ENCODE results near the gene BSND. TPM values are rescaled to one million over a fixed set of nuclear protein-coding genes. Genes with fewer than 3 reads are reported as not detected.

The BSND gene
- polyA plus RNA-seq, 3 donors = 4.0 to 4.5 (median 4.5) TPM

DNA sequence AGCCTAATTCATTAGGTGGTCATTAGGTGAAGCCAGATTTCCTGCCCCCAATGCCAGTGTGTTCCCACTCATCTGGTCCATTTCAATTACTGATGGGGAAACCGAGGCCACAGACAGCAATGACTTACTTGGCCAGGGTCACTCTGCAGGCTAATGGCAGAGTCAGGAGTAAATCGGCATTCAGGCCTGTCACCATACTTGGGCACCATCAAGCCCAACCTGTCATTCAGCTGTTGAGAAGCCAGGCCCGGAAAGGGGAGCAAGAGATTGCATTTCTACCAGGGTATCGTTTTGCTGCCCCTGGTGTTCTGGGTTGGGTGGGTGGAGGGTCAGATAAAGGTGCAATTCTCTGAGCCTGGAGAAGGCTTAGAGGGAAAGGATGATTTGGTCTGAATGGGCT, 26.3 kb upstream of the BSND start:
- no peak for DNase-seq

DNA sequence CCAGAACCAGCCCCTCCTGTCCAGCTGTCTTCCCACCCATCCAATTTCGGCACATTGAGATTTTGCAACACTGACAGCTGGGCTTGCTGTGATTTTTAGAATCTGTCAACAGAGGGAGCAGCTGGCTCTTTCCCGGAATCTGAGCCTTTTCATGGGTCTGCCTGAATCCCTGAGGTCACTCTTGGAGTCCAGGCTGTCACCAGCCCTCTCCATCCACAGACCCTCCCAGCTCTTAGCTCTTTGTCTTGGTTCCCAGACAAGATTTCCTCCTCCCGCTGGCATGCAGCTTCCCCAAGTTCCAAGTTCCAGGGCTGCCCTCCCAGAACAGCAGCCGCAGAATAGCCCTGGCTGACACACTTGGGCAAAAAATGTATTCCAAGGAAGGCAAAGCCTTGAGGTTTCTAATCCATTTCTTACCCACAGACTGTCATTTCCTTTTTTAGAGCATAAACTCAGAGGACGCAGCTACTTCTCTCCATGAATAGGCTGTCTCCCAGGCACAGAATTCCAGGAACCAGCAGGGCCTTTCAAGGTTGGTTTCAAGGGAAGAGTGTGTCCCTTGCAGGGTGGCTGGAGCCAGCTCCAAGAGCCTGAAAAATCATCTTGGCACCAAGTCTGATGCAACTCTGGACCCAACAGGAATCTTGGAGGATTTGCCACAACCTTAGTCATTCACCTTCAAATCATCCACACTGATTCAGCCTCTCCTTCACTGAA, 25.4 kb upstream of the BSND start:
- no peak for DNase-seq

DNA sequence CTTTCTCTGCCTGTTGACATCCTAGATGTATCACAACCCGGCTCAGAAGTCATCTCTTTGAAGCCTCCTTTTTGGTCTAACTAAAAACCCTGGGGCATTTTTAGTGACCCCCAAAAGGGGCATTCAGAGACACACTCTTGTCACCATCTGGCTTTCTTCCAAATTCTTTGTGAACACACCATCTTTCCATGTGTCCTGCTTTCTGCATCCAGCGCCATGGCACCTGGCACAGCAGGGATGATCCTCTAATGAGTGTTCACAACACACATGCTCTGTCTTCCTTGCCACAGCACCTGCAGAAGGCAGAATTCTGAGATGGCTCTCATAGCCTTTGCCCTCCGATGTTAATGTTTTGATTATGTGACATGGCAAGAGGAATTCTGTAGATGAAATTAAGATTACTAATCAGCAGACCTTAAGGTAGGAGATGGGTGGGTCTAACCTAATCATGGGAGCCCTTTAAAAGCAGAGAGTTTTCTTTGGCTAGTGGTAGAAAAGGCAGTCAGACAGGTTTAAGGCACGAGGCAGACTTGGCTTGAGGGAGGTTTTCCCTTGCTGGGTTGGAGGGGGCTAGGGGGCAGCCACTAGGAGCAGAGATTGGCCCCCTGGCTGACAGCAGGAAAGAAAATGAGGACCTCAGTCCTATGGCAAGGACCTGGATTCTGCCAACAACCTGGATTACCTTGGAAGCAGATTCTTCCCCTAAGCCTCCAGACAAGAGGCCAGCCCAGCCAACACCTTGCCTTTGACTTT, 23.2 kb upstream of the BSND start:
- no peak for DNase-seq

DNA sequence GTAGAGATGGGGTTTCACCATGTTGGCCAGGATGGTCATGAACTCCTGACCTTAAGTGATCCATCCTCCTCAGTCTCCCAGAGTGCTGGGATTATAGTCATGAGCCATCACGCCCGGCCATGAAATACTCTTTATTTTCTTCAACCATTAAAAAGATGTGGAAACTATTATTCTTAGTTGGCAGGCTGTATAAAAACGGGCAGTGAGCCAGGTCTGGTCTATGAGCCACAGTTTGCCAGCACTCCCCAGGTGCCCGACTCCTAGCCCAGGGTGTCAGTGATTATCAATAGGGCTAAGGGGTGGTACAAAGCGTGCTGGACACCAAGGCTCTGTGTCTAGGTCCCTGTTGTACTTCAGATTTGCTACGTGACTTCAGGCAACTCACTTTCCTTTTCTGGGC, 22.0 kb upstream of the BSND start:
- DNase-seq = no peak

DNA sequence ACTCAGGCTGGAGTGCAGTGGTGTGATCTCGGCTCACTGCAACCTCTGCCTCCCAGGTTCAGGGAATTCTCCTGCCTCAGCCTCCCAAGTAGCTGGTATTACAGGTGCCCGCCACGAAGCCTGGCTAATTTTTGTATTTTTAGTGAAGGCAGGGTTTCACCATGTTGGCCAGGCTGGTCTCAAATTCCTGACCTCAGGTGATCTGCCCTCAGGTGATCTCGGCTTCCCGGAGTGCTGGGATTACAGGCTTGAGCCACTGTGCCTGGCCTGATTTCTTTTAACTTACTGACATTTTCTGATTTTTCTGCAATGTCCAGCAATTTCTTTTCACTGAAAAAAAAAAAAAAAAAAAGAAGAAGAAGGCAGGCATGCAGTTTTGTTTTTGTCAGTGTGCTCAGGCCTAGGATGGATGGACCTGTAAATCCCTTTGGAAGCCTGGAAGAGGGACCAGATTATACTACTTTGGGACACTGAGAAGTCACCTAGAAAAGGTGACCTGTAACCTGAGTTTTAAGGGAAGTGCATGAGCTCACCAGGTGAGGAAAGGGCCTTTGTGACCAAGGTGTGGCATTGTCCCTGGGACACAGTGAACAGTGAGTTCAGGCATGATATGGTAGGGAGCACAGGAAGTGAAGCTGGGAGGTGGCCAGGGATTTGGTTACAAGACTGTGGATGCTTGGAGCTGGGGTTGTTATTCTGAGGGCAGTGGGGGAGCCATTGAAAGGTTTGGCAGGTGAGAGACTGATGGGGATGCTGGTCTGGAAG, 21.0 kb upstream of the BSND start:
- DNase-seq = no peak

DNA sequence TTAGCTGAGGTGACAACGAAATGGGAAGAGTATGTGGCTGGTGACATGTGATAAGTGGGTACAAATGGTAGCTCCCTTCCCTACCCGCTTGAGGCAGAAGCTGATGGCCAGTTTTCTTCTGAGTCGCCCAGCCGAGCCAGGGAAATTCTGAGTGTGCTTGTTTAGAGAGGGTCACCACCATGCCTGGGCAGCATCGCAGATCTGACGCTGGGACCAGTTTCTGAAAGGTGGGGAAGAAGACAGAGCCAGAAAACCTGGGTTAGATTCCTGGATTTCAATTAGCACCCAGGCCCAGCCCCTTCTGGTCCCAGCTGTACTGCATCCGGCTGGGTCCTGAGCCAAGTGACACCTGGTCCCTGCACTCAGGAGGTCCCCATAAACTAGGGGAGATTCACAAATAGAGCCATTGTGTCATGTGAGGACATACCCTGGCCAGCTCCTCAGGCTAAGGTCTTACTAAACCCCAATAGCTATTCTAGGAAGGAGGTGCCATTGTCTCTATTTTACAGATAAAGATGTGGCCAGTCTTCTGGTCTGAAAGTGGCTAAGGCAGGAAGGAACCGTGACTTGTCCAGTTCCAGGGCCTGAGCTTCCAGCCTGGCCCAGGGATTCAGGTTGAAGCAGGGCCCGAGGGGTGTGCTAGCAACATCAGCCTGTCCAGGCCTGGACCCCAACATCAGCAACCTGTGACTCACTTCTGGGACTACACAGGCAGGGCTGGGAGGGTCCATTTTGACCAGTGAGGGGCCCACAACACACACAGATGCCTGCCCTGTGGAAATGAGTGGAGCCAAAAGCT, 20.0 kb upstream of the BSND start:
- DNase-seq = no peak

DNA sequence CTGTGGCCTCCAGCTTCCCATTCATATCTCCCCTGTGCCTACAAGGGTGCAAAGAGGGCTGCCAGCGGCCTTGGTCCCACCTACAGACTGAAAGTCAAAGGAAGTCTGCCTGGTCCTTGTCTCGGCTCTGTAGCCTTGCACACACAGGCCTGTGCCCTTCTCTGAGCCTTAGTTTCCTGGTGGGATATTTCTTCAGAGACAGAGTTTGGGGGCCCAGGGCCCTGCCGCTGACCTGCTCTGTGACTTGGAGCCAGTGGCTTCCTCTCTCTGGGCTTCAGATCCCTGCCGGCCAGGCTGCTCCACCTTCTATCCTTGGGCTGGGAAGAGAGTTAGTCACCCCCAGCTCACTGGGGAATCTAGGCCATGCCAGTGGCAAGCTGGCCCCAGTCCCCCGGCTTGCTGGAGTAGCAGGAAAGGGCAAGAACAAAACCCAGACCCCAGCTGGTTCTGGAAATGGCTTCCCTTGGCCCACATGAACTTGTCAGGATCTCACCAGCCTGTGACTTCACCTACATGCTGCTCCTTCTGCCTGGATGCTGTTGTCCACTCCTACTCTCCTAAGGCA, 19.3 kb upstream of the BSND start:
- no peak for DNase-seq

DNA sequence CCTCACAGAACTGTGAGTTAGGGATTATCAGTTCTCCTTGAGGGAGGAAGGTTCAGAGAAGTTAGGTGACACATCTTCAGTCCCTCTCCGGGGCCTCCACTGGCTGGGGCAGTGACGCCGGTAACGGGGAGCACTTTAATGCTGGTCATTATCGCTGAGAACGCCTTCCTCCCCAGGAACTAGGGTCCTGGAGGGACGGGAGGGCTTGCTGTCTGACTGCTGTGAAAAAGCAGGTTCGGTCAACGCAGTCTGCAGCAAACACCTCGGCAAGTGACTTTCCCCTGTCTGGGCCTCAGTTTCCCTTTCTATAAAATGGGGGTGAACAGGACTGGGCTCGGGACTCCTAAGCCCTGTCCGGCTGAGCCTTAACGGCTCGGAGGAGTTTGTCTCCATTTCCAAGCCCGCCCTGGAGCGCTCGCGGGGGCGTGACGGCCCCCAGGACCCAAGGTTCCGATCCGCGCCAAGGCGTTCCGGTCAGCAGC, 18.6 kb upstream of the BSND start:
- no peak for DNase-seq

DNA sequence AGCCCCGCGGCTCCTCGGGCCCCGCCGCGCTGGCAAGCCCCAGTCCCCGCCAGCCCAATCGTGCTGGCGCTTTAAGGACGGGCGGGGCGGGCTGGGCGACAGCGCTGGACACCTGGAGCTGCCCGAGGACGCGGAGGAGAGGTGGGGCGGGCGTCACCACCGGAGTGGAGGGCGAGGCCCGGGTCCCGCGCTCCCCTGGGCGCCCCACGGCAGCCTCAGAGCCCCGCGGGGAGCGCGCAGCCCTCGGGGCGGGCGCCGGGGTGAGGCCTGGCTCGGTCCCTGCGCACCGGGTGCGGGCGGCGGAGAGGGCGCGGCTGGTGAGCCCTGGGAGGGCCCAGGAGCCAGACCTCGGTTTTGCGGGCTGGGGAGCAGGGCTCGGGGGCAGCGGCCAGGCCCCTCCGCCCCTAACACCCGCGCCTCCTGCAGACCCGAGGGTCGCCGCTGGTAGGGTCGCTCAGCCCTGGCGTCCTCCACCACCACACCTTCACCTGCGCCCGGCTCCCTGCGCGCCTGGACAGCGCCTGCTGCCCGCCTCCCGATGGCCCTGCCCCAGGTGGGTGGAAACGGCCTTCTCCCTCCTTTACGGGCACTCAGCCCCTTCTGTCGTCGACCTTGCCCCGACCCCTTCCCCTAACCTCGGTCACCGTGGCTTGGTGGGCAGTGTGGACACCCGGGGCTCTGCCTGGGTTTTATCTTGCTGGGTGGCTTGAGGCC, 18.0 kb upstream of the BSND start, which contains the start of gene TMEM61:
TSS of gene TMEM61 (plus strand) at position 101 of the 714 bp plus-strand sequence. CDS start at position 539, 438 bp downstream.
- DNase-seq = no peak

DNA sequence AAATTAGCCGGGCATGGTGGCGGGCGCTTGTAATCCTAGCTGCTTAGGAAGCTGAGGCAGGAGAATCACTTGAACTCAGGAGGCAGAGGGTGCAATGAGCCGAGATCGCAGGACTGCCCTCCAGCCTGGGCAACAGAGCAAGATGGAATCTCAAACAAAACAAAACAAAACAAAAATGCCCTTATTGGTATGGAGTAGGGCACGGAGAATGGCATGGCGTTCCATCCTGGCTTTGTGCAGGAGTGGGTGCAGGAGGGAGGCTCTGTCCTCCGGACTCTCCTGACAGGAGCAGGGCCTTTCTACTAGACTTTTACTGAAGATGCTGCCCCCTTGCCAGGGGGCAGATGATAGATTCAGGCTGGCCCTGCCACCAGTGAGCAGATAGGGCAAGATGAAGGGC, 17.3 kb upstream of the BSND start:
- DNase-seq = no peak

DNA sequence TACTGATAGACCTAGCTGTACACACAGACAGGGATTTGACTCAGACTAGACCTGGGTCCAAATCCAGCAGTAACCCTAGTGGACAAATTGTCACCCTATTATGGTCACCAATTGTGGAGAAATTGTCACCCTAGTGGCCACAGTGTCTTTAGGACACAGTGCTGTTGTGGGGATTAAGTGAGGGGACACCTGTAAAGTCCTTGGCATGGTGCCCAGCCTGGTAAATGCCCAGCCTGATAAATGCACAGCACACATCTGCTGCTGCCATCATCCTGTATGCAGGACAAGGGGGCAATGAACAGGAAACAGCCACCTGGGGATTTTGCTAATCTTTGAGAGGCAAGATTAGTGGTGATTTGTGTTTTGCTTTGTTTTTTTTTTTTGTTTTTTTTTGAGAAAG, 16.0 kb upstream of the BSND start:
- no peak for DNase-seq

DNA sequence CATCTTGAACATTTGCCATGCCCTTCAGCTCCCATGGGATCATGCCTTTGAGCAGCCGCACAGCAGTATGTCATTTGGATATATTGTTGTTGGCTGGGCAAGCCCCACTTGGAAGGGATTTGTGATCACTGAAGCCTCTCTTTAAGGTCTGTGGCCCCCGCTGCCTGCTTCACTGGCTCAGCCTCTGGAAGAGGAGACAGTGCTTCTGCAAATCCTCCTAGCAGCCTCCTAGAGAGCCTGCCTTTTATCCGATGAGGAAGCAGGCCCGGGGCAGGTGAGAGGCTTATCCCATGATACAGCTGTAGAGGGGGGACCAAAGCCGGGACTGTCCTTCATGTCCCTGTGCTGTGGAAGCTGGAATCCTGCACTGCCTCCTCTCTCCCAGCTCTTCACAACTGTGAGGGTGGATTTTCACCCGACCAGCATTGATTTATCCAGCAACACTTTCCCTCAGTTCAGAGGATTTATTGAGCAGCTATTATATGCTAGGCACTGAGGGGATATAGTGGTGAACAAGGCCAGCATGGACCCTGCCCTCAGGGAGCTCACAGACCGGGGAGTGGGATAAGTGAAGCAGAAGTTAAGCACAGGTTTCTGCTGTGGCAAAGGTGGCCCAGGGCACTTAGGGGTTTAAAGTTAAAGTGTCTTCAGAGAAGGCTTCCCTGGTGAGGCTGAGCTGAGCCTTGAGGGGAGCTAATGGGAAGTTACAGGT, 14.4 kb upstream of the BSND start:
- no peak for DNase-seq

DNA sequence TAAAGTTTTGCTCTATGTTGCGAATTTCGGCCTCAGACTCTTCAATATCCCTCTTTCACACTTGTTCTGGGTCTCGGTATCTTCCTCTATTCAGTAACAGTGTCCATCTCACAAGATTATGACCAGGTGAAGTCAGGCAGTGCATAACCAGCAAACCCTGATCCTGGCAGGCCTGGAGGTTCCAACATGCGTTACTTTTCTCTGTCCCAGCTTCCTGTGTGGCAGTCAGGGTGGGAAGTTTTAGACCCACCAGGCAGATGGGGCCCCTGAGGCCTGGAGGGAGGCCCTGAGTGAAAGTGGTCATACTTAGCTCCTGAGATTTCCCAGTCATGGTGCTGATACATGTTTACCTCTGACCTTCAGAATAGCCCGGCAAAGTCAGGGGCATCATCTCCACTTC, 13.2 kb upstream of the BSND start:
- no peak for DNase-seq

DNA sequence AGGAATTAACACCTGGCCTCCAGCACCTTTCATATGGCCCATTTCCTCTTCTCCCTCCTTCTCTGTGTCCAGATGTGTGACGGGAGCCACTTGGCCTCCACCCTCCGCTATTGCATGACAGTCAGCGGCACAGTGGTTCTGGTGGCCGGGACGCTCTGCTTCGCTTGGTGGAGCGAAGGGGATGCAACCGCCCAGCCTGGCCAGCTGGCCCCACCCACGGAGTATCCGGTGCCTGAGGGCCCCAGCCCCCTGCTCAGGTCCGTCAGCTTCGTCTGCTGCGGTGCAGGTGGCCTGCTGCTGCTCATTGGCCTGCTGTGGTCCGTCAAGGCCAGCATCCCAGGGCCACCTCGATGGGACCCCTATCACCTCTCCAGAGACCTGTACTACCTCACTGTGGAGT, 12.7 kb upstream of the BSND start:
- DNase-seq = no peak

DNA sequence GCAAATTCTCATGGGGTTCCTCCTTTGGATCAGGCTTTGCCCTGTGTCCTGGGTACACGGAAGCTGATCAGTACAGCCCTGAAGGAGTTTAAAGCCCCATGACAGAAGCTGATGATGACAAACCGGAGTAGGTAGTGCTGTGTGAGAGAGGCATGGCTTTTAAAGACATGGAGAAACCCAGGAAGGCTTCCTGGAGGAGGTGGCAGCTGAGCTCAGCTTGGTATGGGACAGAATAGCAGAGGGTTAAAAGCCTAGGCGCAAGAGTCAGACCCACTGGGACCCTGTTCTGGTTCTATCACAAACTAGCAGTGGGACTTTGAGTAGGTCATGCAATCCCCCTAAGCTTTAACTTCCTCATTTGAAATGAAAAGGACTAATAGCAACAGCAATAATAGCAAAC, 12.2 kb upstream of the BSND start:
- DNase-seq = no peak

DNA sequence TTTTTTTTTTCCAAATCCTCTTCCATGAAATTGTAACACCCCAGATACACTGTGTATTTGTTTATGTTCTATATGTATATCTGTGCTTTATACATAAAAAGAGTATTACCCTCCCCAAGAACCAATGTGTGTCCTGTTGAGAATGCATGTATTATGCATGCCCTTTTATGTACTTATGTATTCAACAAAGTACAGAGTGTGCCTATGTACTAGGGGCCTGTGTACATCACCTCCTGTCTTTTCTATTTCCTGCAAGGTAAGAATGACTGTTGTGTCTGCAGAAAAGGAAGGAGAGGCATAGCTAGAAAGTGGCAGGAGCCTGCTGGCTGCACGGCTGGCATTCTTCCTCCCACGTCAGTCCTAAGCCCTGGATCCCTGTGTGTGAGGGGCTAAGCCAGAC, 11.3 kb upstream of the BSND start:
- no peak for DNase-seq

DNA sequence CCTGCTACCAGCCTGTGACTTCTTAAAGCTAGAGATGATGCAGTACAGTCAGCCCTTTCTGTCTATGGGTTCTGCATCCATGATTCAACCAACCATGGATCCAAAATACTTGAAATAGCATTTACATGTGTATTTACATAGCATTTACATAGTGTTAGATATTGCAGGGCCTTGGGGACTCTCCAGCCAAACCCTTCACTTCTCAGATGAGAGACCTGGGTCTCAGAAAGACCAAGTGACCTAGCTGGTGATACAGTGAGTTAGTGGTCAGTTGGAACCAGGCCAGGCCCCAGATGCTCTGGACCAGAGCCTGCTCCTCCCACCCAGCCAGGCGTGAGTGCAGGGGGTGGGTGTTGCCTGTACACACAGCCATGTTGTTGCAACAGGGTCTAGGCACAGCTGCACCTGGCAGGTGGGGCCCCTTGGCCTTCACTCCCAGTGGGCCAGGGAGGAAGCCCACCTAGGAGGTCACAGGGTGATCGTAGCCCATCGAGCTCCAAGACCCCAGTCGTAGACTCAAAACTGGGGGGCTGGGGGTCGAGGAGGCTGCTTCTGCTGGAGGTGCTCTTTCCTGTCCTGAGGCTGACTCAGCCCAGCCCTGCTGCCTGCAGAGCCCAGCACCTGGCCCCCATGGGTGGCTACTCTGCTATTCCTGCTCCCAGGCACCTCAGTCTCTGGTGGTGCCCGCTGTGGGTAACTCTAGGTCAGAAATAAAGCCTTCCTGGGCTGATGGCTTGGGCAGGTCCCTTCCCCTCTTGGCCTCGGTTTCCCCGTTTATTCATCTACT, 10.6 kb upstream of the BSND start:
- no peak for DNase-seq

DNA sequence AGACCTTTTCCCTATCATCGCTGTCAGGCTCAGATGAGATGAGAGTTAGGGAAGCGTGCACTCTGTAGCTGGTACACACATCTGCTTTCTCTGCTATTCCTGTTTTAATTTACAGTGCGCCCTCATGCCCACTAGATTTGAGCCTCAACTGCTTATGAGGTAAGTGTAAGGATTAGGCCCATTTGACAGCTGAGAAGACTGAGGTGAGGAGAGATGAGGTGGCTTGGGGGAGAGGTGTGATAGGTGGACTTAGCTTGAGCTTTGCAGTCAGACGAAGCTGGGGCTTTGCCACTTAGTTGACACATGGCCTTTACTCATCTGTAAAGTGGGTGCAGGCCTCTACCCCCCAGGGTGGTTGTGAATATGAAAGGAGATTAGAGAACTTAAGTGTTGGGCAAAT, 9.8 kb upstream of the BSND start:
- no peak for DNase-seq

DNA sequence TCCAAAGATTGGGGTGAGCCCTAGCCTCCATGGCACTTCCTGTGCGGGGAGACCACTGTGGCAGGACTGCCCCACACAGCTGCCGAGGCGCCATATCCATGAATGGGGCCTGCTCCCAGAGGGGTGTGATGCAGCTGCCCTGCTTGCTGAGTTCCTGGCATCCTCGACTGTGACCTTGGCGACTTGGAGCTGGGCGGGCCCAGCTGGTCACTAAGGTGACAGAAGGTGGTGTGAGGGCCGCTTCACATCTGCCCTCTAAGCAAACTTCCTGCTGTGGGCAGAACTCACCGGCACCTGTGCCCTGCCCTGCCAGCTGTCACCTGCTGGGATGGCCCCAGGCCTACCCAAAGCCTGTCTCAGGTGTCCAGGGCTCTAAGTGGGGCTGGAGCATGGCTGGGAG, 9.3 kb upstream of the BSND start:
- no peak for DNase-seq
